Tibial nerve (tissue), 4 donors: Measurements from ENCODE around the gene NDUFV1. TPM values are rescaled to one million over a fixed set of nuclear protein-coding genes. Genes with fewer than 3 reads are reported as not detected.
A peak's percentile ranks its signal among the peaks of the same experiment; 100 is the strongest.

Source experiments
- DNase-seq, 2 donors: peaks; one replicate each; pipeline ENCODE4 v3.0.0-alpha.2; 2019; ENCODE audit warnings: low spot score in 2 of 2
- H3K27ac ChIP-seq, 4 donors: fragments of 200-600 bp; sonication (generic) in 3 of 4; one replicate each; pipeline ENCODE4 v1.5.1; 2017 to 2019; ENCODE audit warnings: mild to moderate bottlenecking in 1 of 4
- H3K27me3 ChIP-seq, 2 donors: fragments of 200-600 bp; sonication (generic) in 1 of 2; one replicate each; pipeline versions ENCODE4 v1.5.1 to v1.6.0; 2017 to 2019
- H3K36me3 ChIP-seq, 3 donors: fragments of 200-600 bp; sonication (generic); one replicate each; pipeline ENCODE4 v1.5.1; 2018 to 2019
- H3K4me1 ChIP-seq, 4 donors: fragments of 200-600 bp; sonication (generic) in 3 of 4; one replicate each; pipeline ENCODE4 v1.5.1; 2017 to 2019
- H3K4me3 ChIP-seq, 4 donors: fragments of 200-600 bp; sonication (generic) in 3 of 4; one replicate each; pipeline ENCODE4 v1.5.1; 2017 to 2019; ENCODE audit warnings: mild to moderate bottlenecking in 1 of 4, moderate library complexity in 1 of 4
- H3K9me3 ChIP-seq, 4 donors: fragments of 200-600 bp; sonication (generic) in 3 of 4; one replicate each; pipeline ENCODE4 v1.5.1; 2017 to 2019
- EP300 ChIP-seq, 2 donors: sonication (generic); formaldehyde crosslinking; IDR thresholded peaks; one replicate each; pipeline ENCODE4 v1.6.1; 2017; ENCODE audit warnings: antibody characterized with exemption in 2 of 2, mild to moderate bottlenecking in 1 of 2
- POLR2A ChIP-seq, 2 donors: fragments of 450-650 bp; IDR thresholded peaks; one replicate each; pipeline ENCODE4 v1.6.1; 2017; ENCODE audit warnings: antibody characterized with exemption in 2 of 2, mild to moderate bottlenecking in 2 of 2, moderate library complexity in 2 of 2
- WGBS, 2 donors: methylation state at CpG; one replicate each; pipeline ENCODE4 v1.1.5; 2018; 5-methylcytosine and 5-hydroxymethylcytosine counted together
- total RNA-seq, 4 donors: library from RNA; depleted of rRNA; stranded (reverse); fragments of >200 nt; gene quantifications; one replicate each; pipeline ENCODE4 v1.1.0, GENCODE V29; 2016
- TF ChIP-seq, protein P1 (sequence below), 5 experiments: fragments of 200-600 bp in 3 of 5; fragments of 450-650 bp in 2 of 5; sonication (generic) in 3 of 5; IDR thresholded peaks; one replicate each; pipeline ENCODE4 v1.5.1; 2016 to 2019; ENCODE audit warnings: antibody characterized with exemption in 5 of 5, mild to moderate bottlenecking in 3 of 5, moderate library complexity in 2 of 5

NDUFV1 gene
- total RNA-seq, 4 donors from 2014 or later = 282 to 357 (median 323) TPM

DNA sequence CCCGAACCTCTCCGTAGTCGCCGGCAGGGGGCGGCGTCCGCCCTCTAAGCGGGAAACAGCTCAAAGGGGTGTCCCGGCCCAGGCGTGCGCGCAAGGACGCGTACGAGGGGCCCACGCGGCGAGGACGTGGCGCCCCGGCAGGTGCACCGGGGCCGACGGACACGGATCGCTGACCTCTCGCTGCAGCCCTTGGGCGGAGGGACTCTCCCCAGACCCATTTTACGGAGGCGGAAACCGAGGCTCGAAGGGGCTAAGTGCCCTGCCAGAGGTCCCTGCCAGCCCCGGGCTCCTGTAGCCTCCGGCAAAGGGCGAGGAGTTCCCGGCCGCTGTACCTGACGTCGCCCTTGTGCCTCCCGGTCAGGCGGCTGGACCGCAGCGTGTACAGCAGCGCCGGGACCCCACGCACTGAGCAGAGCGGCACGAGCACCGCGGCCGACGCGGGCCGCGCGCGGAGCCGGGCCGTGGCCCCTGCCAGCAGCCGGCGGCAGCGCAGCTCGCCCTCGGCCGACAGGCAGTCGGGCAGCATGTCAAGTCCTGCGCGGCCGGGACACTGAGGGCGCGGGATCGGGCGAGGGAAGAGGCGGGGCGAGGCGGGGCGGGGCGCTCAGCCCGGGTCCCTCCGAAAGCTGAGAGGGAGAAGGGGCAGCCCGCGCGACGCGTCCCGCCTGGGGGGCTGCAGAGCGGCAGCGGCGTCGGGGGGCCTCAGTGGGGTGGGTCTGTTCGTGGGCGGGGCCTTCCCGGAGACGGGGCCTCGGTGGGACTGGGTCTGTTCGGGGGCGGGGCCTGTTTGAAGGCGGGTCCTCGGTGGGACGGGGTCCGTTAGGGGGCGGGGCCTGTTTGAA is 22.9 kb downstream of the NDUFV1 start, which contains the start of gene NUDT8:
Gene NUDT8 (minus strand): TSS at position 552 of the 842 bp plus-strand sequence. CDS start 26 bp downstream, at position 526.
- H3K9me3 ChIP-seq = no peaks in the 10 kb centered on the region
- H3K36me3 ChIP-seq = peaks cover 0 to 8% (median 0%) of the 10 kb centered on the region in 3 donors
- TF ChIP-seq EP300 (IDR thresholded peaks at IDR 0.05) (no peak), POLR2A (IDR thresholded peaks at IDR 0.05) (peak; percentile 49 to 65)
- TF ChIP-seq, protein P1, sequence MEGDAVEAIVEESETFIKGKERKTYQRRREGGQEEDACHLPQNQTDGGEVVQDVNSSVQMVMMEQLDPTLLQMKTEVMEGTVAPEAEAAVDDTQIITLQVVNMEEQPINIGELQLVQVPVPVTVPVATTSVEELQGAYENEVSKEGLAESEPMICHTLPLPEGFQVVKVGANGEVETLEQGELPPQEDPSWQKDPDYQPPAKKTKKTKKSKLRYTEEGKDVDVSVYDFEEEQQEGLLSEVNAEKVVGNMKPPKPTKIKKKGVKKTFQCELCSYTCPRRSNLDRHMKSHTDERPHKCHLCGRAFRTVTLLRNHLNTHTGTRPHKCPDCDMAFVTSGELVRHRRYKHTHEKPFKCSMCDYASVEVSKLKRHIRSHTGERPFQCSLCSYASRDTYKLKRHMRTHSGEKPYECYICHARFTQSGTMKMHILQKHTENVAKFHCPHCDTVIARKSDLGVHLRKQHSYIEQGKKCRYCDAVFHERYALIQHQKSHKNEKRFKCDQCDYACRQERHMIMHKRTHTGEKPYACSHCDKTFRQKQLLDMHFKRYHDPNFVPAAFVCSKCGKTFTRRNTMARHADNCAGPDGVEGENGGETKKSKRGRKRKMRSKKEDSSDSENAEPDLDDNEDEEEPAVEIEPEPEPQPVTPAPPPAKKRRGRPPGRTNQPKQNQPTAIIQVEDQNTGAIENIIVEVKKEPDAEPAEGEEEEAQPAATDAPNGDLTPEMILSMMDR (IDR thresholded peaks at IDR 0.05) = peak; percentile 91 to 94 (median 92)
- H3K4me3 ChIP-seq = peak within 1 kb of the TSS; percentile 64 to 87 (median 72)
- H3K27me3 ChIP-seq = no peaks in the 10 kb centered on the region
- H3K27ac ChIP-seq = peak within 1 kb of the TSS; percentile 85 to 97 (median 96)
- H3K4me1 ChIP-seq = peaks cover 0 to 23% (median 10%) of the 10 kb centered on the region in 4 donors
- 1% methylated on average over 38 to 54 of the region's 102 CpGs for WGBS, 2 donors
- peak; percentile 68 to 71 for DNase-seq

- Histone ChIP-seq H3K27me3 (no peaks in the 10 kb centered on the region), H3K36me3 (peaks cover 0 to 8% (median 0%) of the 10 kb centered on the region in 3 donors), H3K4me3 (peak overlapping the region; percentile 64 to 87 (median 72)), H3K9me3 (no peaks in the 10 kb centered on the region), H3K27ac (peak overlapping the region; percentile 85 to 97 (median 96)), H3K4me1 (peaks cover 0 to 23% (median 10%) of the 10 kb centered on the region in 4 donors)
- peak in 1 of 2 donors; percentile 61 for TF ChIP-seq EP300 (IDR thresholded peaks at IDR 0.05)
- TF ChIP-seq POLR2A (IDR thresholded peaks at IDR 0.05) = peak in 1 of 2 donors; percentile 75
- TF ChIP-seq, protein P1 (IDR thresholded peaks at IDR 0.05) = peak; percentile 64 to 90 (median 69)
- peak; percentile 97 to 98 for DNase-seq
- WGBS, 2 donors = 1% methylated on average over 64 to 68 of the region's 70 CpGs
Observed at GRCh38 chr11:67630228-67630942, 23.6 kb downstream of the NDUFV1 start.

DNA sequence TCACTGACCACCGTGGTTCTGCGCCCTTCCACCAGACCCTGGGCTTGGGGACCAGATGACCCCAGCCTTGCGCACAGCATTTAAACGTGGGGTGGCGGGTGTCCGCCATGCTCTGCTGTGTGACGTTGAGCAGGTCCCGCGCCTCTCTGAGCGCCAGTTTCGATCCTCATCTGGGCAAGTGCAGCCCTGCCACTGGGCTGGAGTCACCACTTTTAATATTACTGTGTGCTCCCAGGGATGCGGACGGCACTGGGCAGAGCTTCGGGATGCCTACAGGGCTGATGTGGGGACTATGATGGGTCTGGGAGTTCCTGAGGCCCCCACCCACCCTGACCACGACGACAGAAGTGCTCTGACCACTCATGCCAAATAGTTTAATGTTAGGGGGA is 24.2 kb downstream of the NDUFV1 start:
- Histone ChIP-seq H3K27me3 (no peaks in the 10 kb centered on the region), H3K9me3 (no peaks in the 10 kb centered on the region), H3K27ac (peak overlapping the region; percentile 81 to 97 (median 96)), H3K36me3 (peaks cover 0 to 8% (median 0%) of the 10 kb centered on the region in 3 donors), H3K4me1 (peaks cover 0 to 23% (median 10%) of the 10 kb centered on the region in 4 donors), H3K4me3 (peak overlapping the region; percentile 64 to 87 (median 72))
- TF ChIP-seq, protein P1 (IDR thresholded peaks at IDR 0.05) = no peak
- TF ChIP-seq EP300 (IDR thresholded peaks at IDR 0.05) (no peak), POLR2A (IDR thresholded peaks at IDR 0.05) (no peak)
- 55 to 57% methylated on average over 11 to 16 of the region's 16 CpGs for WGBS, 2 donors
- DNase-seq = no peak

DNA sequence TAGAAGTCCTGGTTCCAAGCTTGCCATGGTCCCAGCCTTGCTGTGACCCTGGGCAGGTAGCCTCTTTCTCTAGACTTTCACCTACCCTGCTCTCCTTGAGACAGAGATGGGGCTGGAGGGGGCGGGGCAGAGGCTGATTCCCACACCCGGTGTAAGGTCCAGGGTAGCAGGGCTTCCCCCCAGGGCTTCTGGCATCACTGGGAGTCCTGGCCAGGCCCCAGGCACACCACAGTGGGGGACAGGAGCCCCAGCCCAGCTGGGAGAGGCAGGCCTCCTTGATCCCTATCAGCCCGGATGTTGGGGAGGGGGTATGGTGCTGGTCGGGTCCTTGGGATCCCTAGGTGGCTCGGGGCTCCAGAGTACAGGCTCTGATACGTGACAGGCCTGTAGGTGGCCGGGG is 24.7 kb downstream of the NDUFV1 start:
- H3K36me3 ChIP-seq = peaks cover 0 to 8% (median 0%) of the 10 kb centered on the region in 3 donors
- H3K4me1 ChIP-seq = peaks cover 0 to 23% (median 10%) of the 10 kb centered on the region in 4 donors
- no peak for DNase-seq
- TF ChIP-seq, protein P1 (IDR thresholded peaks at IDR 0.05) = no peak
- TF ChIP-seq EP300 (IDR thresholded peaks at IDR 0.05) (no peak), POLR2A (IDR thresholded peaks at IDR 0.05) (no peak)
- H3K9me3 ChIP-seq = no peaks in the 10 kb centered on the region
- WGBS, 2 donors = 82 to 84% methylated on average over 5 to 7 of the region's 7 CpGs
- H3K27me3 ChIP-seq = no peaks in the 10 kb centered on the region
- peak overlapping the region in 3 of 4 donors; percentile 96 to 97 (median 97) for H3K27ac ChIP-seq
- H3K4me3 ChIP-seq = no peak overlapping the region
